Vagina (tissue), 2 donors: Measurements from ENCODE around the gene REPS2. TPM values are rescaled to one million over a fixed set of nuclear protein-coding genes. Genes with fewer than 3 reads are reported as not detected.

Source experiments
- DNase-seq, 2 donors: peaks; one replicate each; pipeline ENCODE4 v3.0.0-alpha.2; 2017; ENCODE audit errors: extremely low spot score in 2 of 2
- H3K27ac ChIP-seq: fragments of 200-600 bp; sonication (generic); one replicate; pipeline ENCODE4 v1.5.1; 2019
- H3K27me3 ChIP-seq: fragments of 200-600 bp; sonication (generic); one replicate; pipeline ENCODE4 v1.5.1; 2019
- H3K36me3 ChIP-seq, 2 donors: fragments of 200-600 bp; sonication (generic); one replicate each; pipeline ENCODE4 v1.5.1; 2017 to 2019
- H3K4me1 ChIP-seq: fragments of 200-600 bp; sonication (generic); one replicate; pipeline ENCODE4 v1.5.1; 2019
- H3K4me3 ChIP-seq, 2 donors: fragments of 200-600 bp; sonication (generic); 1 replicate in 1 of 2; 2 replicates in 1 of 2; pipeline ENCODE4 v1.5.1; 2016 to 2019
- H3K9me3 ChIP-seq: fragments of 200-600 bp; sonication (generic); one replicate; pipeline ENCODE4 v1.5.1; 2019
- CTCF ChIP-seq, 3 experiments: fragments of 450-650 bp in 2 of 3; fragments of 200-600 bp in 1 of 3; sonication (generic) in 1 of 3; IDR thresholded peaks; one replicate each; pipeline ENCODE4 v1.5.1; 2017 to 2019; ENCODE audit warnings: antibody characterized with exemption in 3 of 3, mild to moderate bottlenecking in 2 of 3, moderate library complexity in 2 of 3
- POLR2A ChIP-seq, 2 donors: fragments of 450-650 bp; IDR thresholded peaks; one replicate each; pipeline ENCODE4 v1.6.1; 2017; ENCODE audit warnings: antibody characterized with exemption in 2 of 2, mild to moderate bottlenecking in 2 of 2, moderate library complexity in 2 of 2
- POLR2AphosphoS5 ChIP-seq, 2 donors: sonication (generic); formaldehyde crosslinking; IDR thresholded peaks; one replicate each; pipeline ENCODE4 v1.9.0; 2017; ENCODE audit warnings: antibody characterized with exemption in 2 of 2, mild to moderate bottlenecking in 2 of 2, low read depth in 1 of 2; ENCODE audit not compliant: insufficient read depth in 1 of 2
- intact Hi-C: fragments of 100-400 bp; cut with DNase I; formaldehyde crosslinking; loops from one replicate; pipeline ENCODE4 v1.15.1; 2023
- total RNA-seq: library from RNA; depleted of rRNA; stranded (reverse); fragments of >200 nt; gene quantifications from one replicate; pipeline ENCODE4 v1.2.3, GENCODE V29; 2016

REPS2 gene
- total RNA-seq, result 10.8 TPM

- TF ChIP-seq POLR2AphosphoS5 (IDR thresholded peaks at IDR 0.05; ENCODE audit: insufficient read depth in 1 of 2, low read depth in 1 of 2) (no peak), CTCF (IDR thresholded peaks at IDR 0.05) (no peak), POLR2A (IDR thresholded peaks at IDR 0.05) (no peak)
- H3K36me3 ChIP-seq, result no peaks in the 10 kb centered on the region
- H3K27ac ChIP-seq, result no peak within 1 kb of the TSS
- DNase-seq, result no peak
- H3K4me1 ChIP-seq, result no peaks in the 10 kb centered on the region
- no peaks in the 10 kb centered on the region for H3K9me3 ChIP-seq
- no peaks in the 10 kb centered on the region for H3K27me3 ChIP-seq
- intact Hi-C loops, result no loop called here
- H3K4me3 ChIP-seq, result peak within 1 kb of the TSS; percentile 55 to 63
Measured at GRCh38 chrX:16946361-16946964, at the start of gene REPS2. TSS of gene REPS2 (plus strand) at chrX:16946658. CDS start at chrX:16946862, 204 bp downstream.

- no peaks in the 10 kb centered on the region for H3K27me3 ChIP-seq
- no peak overlapping the region for H3K27ac ChIP-seq
- no peaks in the 10 kb centered on the region for H3K36me3 ChIP-seq
- intact Hi-C loops, result loop anchor here (10.0 kb wide), 1 partner anchor 73 kb away; no protein-coding TSS in a partner anchor
- no peak for DNase-seq
- no peak overlapping the region for H3K4me3 ChIP-seq
- TF ChIP-seq CTCF (IDR thresholded peaks at IDR 0.05) (no peak), POLR2A (IDR thresholded peaks at IDR 0.05) (no peak), POLR2AphosphoS5 (IDR thresholded peaks at IDR 0.05; ENCODE audit: insufficient read depth in 1 of 2, low read depth in 1 of 2) (no peak)
- no peaks in the 10 kb centered on the region for H3K9me3 ChIP-seq
- no peaks in the 10 kb centered on the region for H3K4me1 ChIP-seq
Measured at GRCh38 chrX:16897445-16897844, 49.0 kb upstream of the REPS2 start.

GRCh38 chrX:16903274-16904022 is 43.0 kb upstream of the REPS2 start:
- no peak overlapping the region for H3K4me3 ChIP-seq
- no peak for DNase-seq
- intact Hi-C loops, result no loop called here
- TF ChIP-seq POLR2A (IDR thresholded peaks at IDR 0.05) (no peak), CTCF (IDR thresholded peaks at IDR 0.05) (no peak), POLR2AphosphoS5 (IDR thresholded peaks at IDR 0.05; ENCODE audit: insufficient read depth in 1 of 2, low read depth in 1 of 2) (no peak)
- no peaks in the 10 kb centered on the region for H3K36me3 ChIP-seq
- H3K27me3 ChIP-seq, result no peaks in the 10 kb centered on the region
- H3K27ac ChIP-seq, result no peak overlapping the region
- no peaks in the 10 kb centered on the region for H3K9me3 ChIP-seq
- no peaks in the 10 kb centered on the region for H3K4me1 ChIP-seq

GRCh38 chrX:16910376-16910775 is 36.1 kb upstream of the REPS2 start:
- H3K4me3 ChIP-seq, result no peak overlapping the region
- TF ChIP-seq POLR2AphosphoS5 (IDR thresholded peaks at IDR 0.05; ENCODE audit: insufficient read depth in 1 of 2, low read depth in 1 of 2) (no peak), CTCF (IDR thresholded peaks at IDR 0.05) (no peak), POLR2A (IDR thresholded peaks at IDR 0.05) (no peak)
- intact Hi-C loops, result no loop called here
- no peak overlapping the region for H3K27ac ChIP-seq
- H3K36me3 ChIP-seq, result no peaks in the 10 kb centered on the region
- no peaks in the 10 kb centered on the region for H3K9me3 ChIP-seq
- H3K27me3 ChIP-seq, result no peaks in the 10 kb centered on the region
- DNase-seq, result no peak
- no peaks in the 10 kb centered on the region for H3K4me1 ChIP-seq

GRCh38 chrX:16914058-16914457 is 32.4 kb upstream of the REPS2 start:
- no peak for DNase-seq
- no peak overlapping the region for H3K4me3 ChIP-seq
- no peaks in the 10 kb centered on the region for H3K27me3 ChIP-seq
- no peaks in the 10 kb centered on the region for H3K9me3 ChIP-seq
- H3K4me1 ChIP-seq, result no peaks in the 10 kb centered on the region
- intact Hi-C loops, result no loop called here
- H3K27ac ChIP-seq, result no peak overlapping the region
- TF ChIP-seq POLR2A (IDR thresholded peaks at IDR 0.05), result no peak
- TF ChIP-seq CTCF (IDR thresholded peaks at IDR 0.05), result no peak
- no peak for TF ChIP-seq POLR2AphosphoS5 (IDR thresholded peaks at IDR 0.05; ENCODE audit: insufficient read depth in 1 of 2, low read depth in 1 of 2)
- H3K36me3 ChIP-seq, result no peaks in the 10 kb centered on the region
